Hypothalamus (tissue), 51 donors: ENCODE measurements around the gene CHCHD6.

Experiments used
- DNase-seq, 51 donors: peaks; one replicate each; lab custom pipeline; 2025; lab: John Stamatoyannopoulos, UW

Gene CHCHD6

GRCh38 chr3:126952983-126953660 is 249.1 kb downstream of the CHCHD6 start:
- DNase-seq: no peak

GRCh38 chr3:126954141-126954842 is 250.3 kb downstream of the CHCHD6 start:
- no peak for DNase-seq

GRCh38 chr3:126955004-126955790 is 251.2 kb downstream of the CHCHD6 start:
- no peak for DNase-seq

GRCh38 chr3:126956361-126956760 is 252.3 kb downstream of the CHCHD6 start:
- no peak for DNase-seq

GRCh38 chr3:126956866-126957650 is 253.0 kb downstream of the CHCHD6 start:
- DNase-seq: no peak

- DNase-seq: no peak
Observed at GRCh38 chr3:126957776-126958637, 254.0 kb downstream of the CHCHD6 start.

- DNase-seq: no peak
Observed at GRCh38 chr3:126958638-126959085, 254.6 kb downstream of the CHCHD6 start.

GRCh38 chr3:126959136-126959920 is 255.3 kb downstream of the CHCHD6 start:
- no peak for DNase-seq

- peak in 16 of 51 donors; percentile 19 to 57 (median 38) for DNase-seq
Observed at GRCh38 chr3:126959921-126960603, 256.0 kb downstream of the CHCHD6 start.

GRCh38 chr3:126960604-126960995 is 256.6 kb downstream of the CHCHD6 start:
- DNase-seq: peak in 11 of 51 donors; percentile 23 to 64 (median 39)

GRCh38 chr3:126961191-126961790 is 257.3 kb downstream of the CHCHD6 start:
- no peak for DNase-seq

- DNase-seq: no peak
Observed at GRCh38 chr3:126961791-126962461, 257.9 kb downstream of the CHCHD6 start.

GRCh38 chr3:126962756-126963155 is 258.7 kb downstream of the CHCHD6 start:
- no peak for DNase-seq

GRCh38 chr3:126963261-126964190 is 259.5 kb downstream of the CHCHD6 start:
- no peak for DNase-seq

- no peak for DNase-seq
Observed at GRCh38 chr3:126964261-126964660, 260.2 kb downstream of the CHCHD6 start.

GRCh38 chr3:126964950-126965349 is 260.9 kb downstream of the CHCHD6 start:
- no peak for DNase-seq
